HCT116 (cell line): ENCODE results near the gene PMM1. TPM values are rescaled to one million over a fixed set of nuclear protein-coding genes. Genes with fewer than 3 reads are reported as not detected.
A peak's percentile ranks its signal among the peaks of the same experiment; 100 is the strongest.

ENCODE experiments used
- ATAC-seq: fragments of 200-7000 bp; cut with Tn5 transposase; 2 replicates; pipeline ENCODE4 v1.9.1; 2020; ENCODE audit warnings: mild to moderate bottlenecking, moderate library complexity
- BruUV-seq: library from RNA; stranded (reverse); fragments of 400-500 nt; replicated peaks from 2 replicates; lab custom pipeline; 2021; lab: Mats Ljungman, UMichigan
- CTCF ChIA-PET: fragments of 300-600 bp; sonication (Branson Sonifier 250); formaldehyde crosslinking; loops from one replicate; lab custom pipeline; 2021; ENCODE audit warnings: antibody characterized with exemption; lab: Charles Lee
- POLR2A ChIA-PET: fragments of 300-600, 350-600 bp; sonication (Branson Sonifier 250); formaldehyde crosslinking; loops from one replicate; lab custom pipeline; 2021; ENCODE audit warnings: antibody characterized with exemption; lab: Charles Lee
- RAD21 ChIA-PET, 2 experiments: fragments of 300-600 bp; sonication (Branson Sonifier 250); formaldehyde crosslinking; loops; one replicate each; lab custom pipeline; 2023; ENCODE audit warnings: low total read pairs in 2 of 2; ENCODE audit not compliant: uncharacterized antibody in 2 of 2, unreplicated experiment in 2 of 2, low non-redundant PET in 1 of 2; lab: Charles Lee
- DNase-seq: peaks from one replicate; pipeline ENCODE4 v3.0.0-alpha.2; 2010; ENCODE audit warnings: low read depth, low spot score
- H2AFZ ChIP-seq: fragments of 200-600 bp; shearing (Covaris generic), sonication (generic); 2 replicates; pipeline ENCODE4 v1.6.1; 2017; ENCODE audit warnings: low read depth, mixed run types, mixed read lengths, antibody characterized with exemption, low read length; ENCODE audit not compliant: poor library complexity, severe bottlenecking
- H3K27ac ChIP-seq: 2 replicates; pipeline ENCODE4 v1.5.1; 2012; ENCODE audit warnings: low read depth, low read length
- H3K27me3 ChIP-seq: fragments of 200-600 bp; sonication (generic); 2 replicates; pipeline ENCODE4 v1.6.1; 2016; ENCODE audit warnings: mixed run types, low read length, mixed read lengths; ENCODE audit not compliant: insufficient read depth
- H3K36me3 ChIP-seq, 2 experiments: fragments of 200-500 bp in 1 of 2; fragments of 200-600 bp in 1 of 2; sonication (Bioruptor generic) in 1 of 2; sonication (generic) in 1 of 2; 2 replicates each; pipeline versions ENCODE4 v1.5.1 to v1.6.1; 2014 to 2016; ENCODE audit warnings: low read length in 2 of 2, inconsistent platforms in 1 of 2, mixed read lengths in 1 of 2, mixed run types in 1 of 2; ENCODE audit not compliant: insufficient read depth in 2 of 2, control insufficient read depth in 1 of 2
- H3K4me1 ChIP-seq, 2 experiments: fragments of 200-600 bp in 1 of 2; sonication (generic) in 1 of 2; 2 replicates each; pipeline versions ENCODE4 v1.5.1 to v1.6.1; 2012 to 2017; ENCODE audit warnings: low read length in 2 of 2, inconsistent platforms in 1 of 2, mild to moderate bottlenecking in 1 of 2, mixed read lengths in 1 of 2, mixed run types in 1 of 2, moderate library complexity in 1 of 2; ENCODE audit not compliant: insufficient read depth in 2 of 2, control insufficient read depth in 1 of 2
- H3K4me2 ChIP-seq: fragments of 200-600 bp; sonication (generic); 2 replicates; pipeline ENCODE4 v1.6.1; 2017; ENCODE audit warnings: mixed run types, low read length, mixed read lengths
- H3K4me3 ChIP-seq, 2 experiments: fragments of 200-600 bp in 1 of 2; sonication (generic) in 1 of 2; replicated peaks in 1 of 2; 2 replicates each; pipeline ENCODE4 v1.5.1; 2011 to 2016; ENCODE audit warnings: low read length in 2 of 2, control low read depth in 1 of 2, low read depth in 1 of 2, mild to moderate bottlenecking in 1 of 2, mixed read lengths in 1 of 2, mixed run types in 1 of 2
- H3K79me2 ChIP-seq: fragments of 200-600 bp; sonication (generic); 2 replicates; pipeline ENCODE4 v1.6.1; 2017; ENCODE audit warnings: mild to moderate bottlenecking, mixed run types, low read length, moderate library complexity, mixed read lengths; ENCODE audit not compliant: insufficient read depth
- H3K9ac ChIP-seq: fragments of 200-600 bp; sonication (generic); 2 replicates; pipeline ENCODE4 v1.6.1; 2016; ENCODE audit warnings: low read length, mixed read lengths
- H3K9me2 ChIP-seq: fragments of 200-600 bp; sonication (generic), shearing (Covaris generic); 2 replicates; pipeline ENCODE4 v1.6.1; 2017; ENCODE audit warnings: mixed run types, mild to moderate bottlenecking, moderate library complexity; ENCODE audit not compliant: insufficient read depth
- H3K9me3 ChIP-seq, 2 experiments: fragments of 200-500 bp in 1 of 2; fragments of 200-600 bp in 1 of 2; sonication (Bioruptor generic) in 1 of 2; sonication (generic) in 1 of 2; 2 replicates each; pipeline ENCODE4 v1.6.1; 2014 to 2017; ENCODE audit warnings: low read length in 2 of 2, mixed read lengths in 2 of 2, inconsistent platforms in 1 of 2, low read depth in 1 of 2, mild to moderate bottlenecking in 1 of 2, mixed run types in 1 of 2, moderate library complexity in 1 of 2; ENCODE audit not compliant: control insufficient read depth in 1 of 2, insufficient read depth in 1 of 2
- H4K20me1 ChIP-seq: fragments of 200-600 bp; sonication (generic), shearing (Covaris generic); 2 replicates; pipeline ENCODE4 v1.6.1; 2017; ENCODE audit warnings: mixed run types, mild to moderate bottlenecking, moderate library complexity; ENCODE audit not compliant: insufficient read depth
- CBX3 ChIP-seq: IDR thresholded peaks from 2 replicates; pipeline ENCODE4 v1.6.1; 2012; ENCODE audit warnings: low read depth
- JUND ChIP-seq: IDR thresholded peaks from 2 replicates; pipeline ENCODE4 v1.6.1; 2012
- POLR2A ChIP-seq: IDR thresholded peaks from 2 replicates; pipeline ENCODE4 v1.7.0; 2011; ENCODE audit warnings: borderline replicate concordance; ENCODE audit not compliant: insufficient read depth, insufficient read length; ENCODE audit errors: extremely low read depth
- RAD21 ChIP-seq: IDR thresholded peaks from 2 replicates; pipeline ENCODE4 v1.6.1; 2012; ENCODE audit warnings: low read depth, mild to moderate bottlenecking
- SIN3A ChIP-seq: IDR thresholded peaks from 2 replicates; pipeline ENCODE4 v1.6.1; 2012; ENCODE audit warnings: low read depth
- SRF ChIP-seq: IDR thresholded peaks from 2 replicates; pipeline ENCODE4 v1.6.1; 2012; ENCODE audit warnings: low read depth
- ZFX ChIP-seq: fragments of 450-650 bp; IDR thresholded peaks from 2 replicates; pipeline ENCODE4 v1.6.1; 2017
- ZNF274 ChIP-seq: fragments of 200-500 bp; sonication (Bioruptor generic); IDR thresholded peaks from 2 replicates; pipeline ENCODE4 v1.6.1; 2014; ENCODE audit warnings: mild to moderate bottlenecking, low read depth, low read length, inconsistent platforms
- intact Hi-C: fragments of 100-400 bp; cut with micrococcal nuclease; formaldehyde crosslinking; loops from 2 replicates; pipeline ENCODE4 v1.10.0; 2022
- total RNA-seq: library from RNA; stranded (reverse); gene quantifications from one replicate; pipeline ENCODE4 v1.2.1, GENCODE V29; 2021; ENCODE audit not compliant: unreplicated experiment
- TF ChIP-seq, protein P1 (sequence below), 3 experiments: fragments of 200-600 bp in 1 of 3; sonication (generic) in 1 of 3; IDR thresholded peaks in 2 of 3; conservative IDR thresholded peaks in 1 of 3; 2 replicates each; pipeline ENCODE4 v1.5.1; 2012 to 2017; ENCODE audit warnings: low read depth in 2 of 3, low read length in 2 of 3, antibody characterized with exemption in 1 of 3, borderline replicate concordance in 1 of 3, control low read depth in 1 of 3, mild to moderate bottlenecking in 1 of 3, mixed read lengths in 1 of 3, mixed run types in 1 of 3, moderate library complexity in 1 of 3; ENCODE audit not compliant: insufficient read depth in 1 of 3

PMM1 gene
- total RNA-seq, 1 experiment from 2014 or later = 31.7 TPM

DNA sequence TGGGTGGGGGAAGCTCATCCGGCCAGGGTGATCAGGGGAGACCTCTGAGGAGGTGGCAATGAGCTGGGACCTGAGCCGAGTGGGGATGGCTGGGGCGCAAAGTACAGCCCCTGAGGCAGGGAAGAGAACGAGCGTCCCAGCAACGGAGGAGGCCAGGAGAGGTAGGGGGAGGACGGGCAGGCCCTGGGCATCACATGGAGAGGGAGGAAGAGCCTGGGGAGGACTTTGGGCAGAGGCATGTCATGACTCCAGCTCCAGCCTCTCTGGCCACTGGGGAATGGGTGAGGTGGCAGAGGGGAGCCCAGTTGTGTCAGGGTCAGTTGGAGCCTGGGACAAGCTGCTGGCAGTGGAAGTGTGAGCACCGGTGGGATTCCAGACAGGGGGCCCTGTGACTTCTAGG, 11.5 kb downstream of the PMM1 start:
- Histone ChIP-seq H3K4me2 (no peak overlapping the region), H3K9me3 (no peaks in the 10 kb centered on the region), H3K36me3 (0 out of 4 replicates have a peak, but pooled peaks cover 2 to 11% of the 10 kb centered on the region in 2 experiments), H3K9ac (no peak overlapping the region), H3K4me3 (no peak overlapping the region), H3K79me2 (no peaks in the 10 kb centered on the region), H2AFZ (no peak overlapping the region), H3K27me3 (no peaks in the 10 kb centered on the region), H3K27ac (no peak overlapping the region)
- ATAC-seq = no peak
- BruUV-seq = no TSS peak
- TF ChIP-seq SRF = no peak
- TF ChIP-seq SIN3A = no peak
- no peak for TF ChIP-seq JUND
- no peak for TF ChIP-seq ZFX
- TF ChIP-seq, all 23 proteins: peak for 0
- ChIA-PET RAD21 (no interaction called here), CTCF (no interaction called here), POLR2A (no interaction called here)
- Histone ChIP-seq H4K20me1 (no peaks in the 10 kb centered on the region), H3K9me2 (no peaks in the 10 kb centered on the region), H3K4me1 (no peaks in the 10 kb centered on the region)
- intact Hi-C loops = no loop called here
- DNase-seq = no peak

DNA sequence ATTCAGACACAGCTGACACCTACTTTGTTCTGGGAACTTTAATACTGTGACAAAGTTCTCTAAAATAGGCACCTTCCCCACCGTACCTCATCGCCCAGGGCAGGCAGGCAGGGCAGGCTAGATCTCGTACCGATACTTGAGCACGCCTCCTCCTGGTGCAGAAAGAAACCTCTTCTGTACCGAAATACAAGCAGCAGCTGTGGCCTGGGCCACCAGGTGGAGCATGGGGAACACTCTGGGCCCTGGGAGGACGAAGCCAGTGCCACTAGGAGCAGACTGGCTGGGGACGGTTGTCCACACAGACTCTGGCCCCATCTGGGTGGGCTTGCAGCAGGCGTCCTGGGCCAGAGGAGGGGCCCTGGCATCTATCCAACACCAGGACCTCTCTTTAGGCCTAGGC, 12.8 kb downstream of the PMM1 start:
- ATAC-seq (peak; percentile 97), DNase-seq (peak; percentile 35)
- H3K9me3 ChIP-seq = no peaks in the 10 kb centered on the region
- no peaks in the 10 kb centered on the region for H3K79me2 ChIP-seq
- intact Hi-C loops = no loop called here
- no peak overlapping the region for H3K27ac ChIP-seq
- CTCF ChIA-PET = interaction anchor here (1.3 kb wide), 1 partner anchor 13 kb away, joined by 4 read pairs; the partner anchor contains the start of gene PMM1
- H3K4me3 ChIP-seq = no peak overlapping the region
- H3K4me2 ChIP-seq = no peak overlapping the region
- 0 out of 4 replicates have a peak, but pooled peaks cover 2 to 11% of the 10 kb centered on the region in 2 experiments for H3K36me3 ChIP-seq
- no peak overlapping the region for H2AFZ ChIP-seq
- POLR2A ChIA-PET = interaction anchor here (0.9 kb wide), 1 partner anchor 13 kb away, joined by 4 read pairs; the partner anchor contains the start of gene PMM1
- H3K9me2 ChIP-seq = no peaks in the 10 kb centered on the region
- no peaks in the 10 kb centered on the region for H3K27me3 ChIP-seq
- RAD21 ChIA-PET = no interaction called here
- no peak overlapping the region for H3K9ac ChIP-seq
- TF ChIP-seq ZNF274 = no peak
- TF ChIP-seq, protein P1, sequence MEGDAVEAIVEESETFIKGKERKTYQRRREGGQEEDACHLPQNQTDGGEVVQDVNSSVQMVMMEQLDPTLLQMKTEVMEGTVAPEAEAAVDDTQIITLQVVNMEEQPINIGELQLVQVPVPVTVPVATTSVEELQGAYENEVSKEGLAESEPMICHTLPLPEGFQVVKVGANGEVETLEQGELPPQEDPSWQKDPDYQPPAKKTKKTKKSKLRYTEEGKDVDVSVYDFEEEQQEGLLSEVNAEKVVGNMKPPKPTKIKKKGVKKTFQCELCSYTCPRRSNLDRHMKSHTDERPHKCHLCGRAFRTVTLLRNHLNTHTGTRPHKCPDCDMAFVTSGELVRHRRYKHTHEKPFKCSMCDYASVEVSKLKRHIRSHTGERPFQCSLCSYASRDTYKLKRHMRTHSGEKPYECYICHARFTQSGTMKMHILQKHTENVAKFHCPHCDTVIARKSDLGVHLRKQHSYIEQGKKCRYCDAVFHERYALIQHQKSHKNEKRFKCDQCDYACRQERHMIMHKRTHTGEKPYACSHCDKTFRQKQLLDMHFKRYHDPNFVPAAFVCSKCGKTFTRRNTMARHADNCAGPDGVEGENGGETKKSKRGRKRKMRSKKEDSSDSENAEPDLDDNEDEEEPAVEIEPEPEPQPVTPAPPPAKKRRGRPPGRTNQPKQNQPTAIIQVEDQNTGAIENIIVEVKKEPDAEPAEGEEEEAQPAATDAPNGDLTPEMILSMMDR (IDR thresholded peaks at IDR 0.05 in 2 of 3, conservative IDR thresholded peaks at IDR 0.05 in 1 of 3; ENCODE audit: borderline replicate concordance in 1 of 3, insufficient read depth in 1 of 3, low read depth in 2 of 3, low read length in 2 of 3) = peak; percentile 89 to 98 (median 90)
- no peak for TF ChIP-seq CBX3
- TF ChIP-seq RAD21 = peak; percentile 82
- TF ChIP-seq POLR2A = no peak
- H4K20me1 ChIP-seq = no peaks in the 10 kb centered on the region
- no peaks in the 10 kb centered on the region for H3K4me1 ChIP-seq
- TSS peak; percentile 53 for BruUV-seq
